Activated T-cell treated with anti-CD3 and anti-CD28 coated beads, Interleukin-2, amount 50 U/mL, for 72 hours (primary cell): ENCODE measurements around the gene NCAPD2. TPM values are rescaled to one million over a fixed set of nuclear protein-coding genes. Genes with fewer than 3 reads are reported as not detected.
"Not testable (repeated sequence)": the region's sequence is repeated elsewhere in the genome, so short reads cannot be mapped to it uniquely, and the experiment has no call there.

Source experiments
- ATAC-seq, 2 donors: fragments of 150-1000 bp; cut with Tn5 transposase; replicated peaks in 1 of 2; 2 replicates each; pipeline ENCODE4 v1.10.0; 2021; ENCODE audit warnings: moderate library complexity in 2 of 2, mild to moderate bottlenecking in 1 of 2
- DNase-seq, 2 donors: peaks; one replicate each; pipeline ENCODE4 v3.0.0; 2021 to 2022; ENCODE audit warnings: mixed read lengths in 1 of 2
- H3K27ac Mint-ChIP-seq: one replicate; pipeline ENCODE4 v1.8.0; 2022; ENCODE audit warnings: mild to moderate bottlenecking, moderate library complexity, mixed read lengths
- H3K27me3 Mint-ChIP-seq: one replicate; pipeline ENCODE4 v1.8.0; 2022; ENCODE audit warnings: low read depth, mixed read lengths
- H3K36me3 Mint-ChIP-seq, 2 donors: one replicate each; pipeline ENCODE4 v1.8.0; 2022; ENCODE audit warnings: mixed read lengths in 2 of 2, mild to moderate bottlenecking in 1 of 2; ENCODE audit not compliant: insufficient read depth in 2 of 2
- H3K4me1 Mint-ChIP-seq: one replicate; pipeline ENCODE4 v1.8.0; 2022; ENCODE audit warnings: low read depth, mixed read lengths
- H3K4me3 Mint-ChIP-seq, 2 donors: one replicate each; pipeline ENCODE4 v1.8.0; 2022; ENCODE audit warnings: mild to moderate bottlenecking in 2 of 2, mixed read lengths in 2 of 2, moderate library complexity in 2 of 2
- H3K9me3 Mint-ChIP-seq, 2 donors: one replicate each; pipeline ENCODE4 v1.8.0; 2022; ENCODE audit warnings: mixed read lengths in 2 of 2
- total RNA-seq, 2 donors: library from RNA; stranded (reverse); gene quantifications; one replicate each; pipeline ENCODE4 v1.2.3, GENCODE V29; 2022

The NCAPD2 gene
- total RNA-seq, 2 donors from 2014 or later, result 156 to 168 TPM

GRCh38 chr12:6548556-6548955, 54.7 kb downstream of the NCAPD2 start:
- Mint-ChIP-seq H3K27ac (peak overlapping the region; percentile 24), H3K4me1 (peaks cover 31% of the 10 kb centered on the region), H3K9me3 (no peaks in the 10 kb centered on the region), H3K27me3 (no peaks in the 10 kb centered on the region), H3K36me3 (peaks cover 0 to 16% of the 10 kb centered on the region in 2 donors), H3K4me3 (no peak overlapping the region)
- DNase-seq, result no peak
- no peak for ATAC-seq

- peak overlapping the region; percentile 24 for H3K27ac Mint-ChIP-seq
- DNase-seq, result no peak
- H3K9me3 Mint-ChIP-seq, result no peaks in the 10 kb centered on the region
- no peak for ATAC-seq
- no peaks in the 10 kb centered on the region for H3K27me3 Mint-ChIP-seq
- H3K4me1 Mint-ChIP-seq, result peaks cover 36% of the 10 kb centered on the region
- H3K4me3 Mint-ChIP-seq, result no peak overlapping the region
- H3K36me3 Mint-ChIP-seq, result peaks cover 0 to 16% of the 10 kb centered on the region in 2 donors
Measured at GRCh38 chr12:6548966-6549683, 55.2 kb downstream of the NCAPD2 start.

- Mint-ChIP-seq H3K4me1 (peaks cover 42% of the 10 kb centered on the region), H3K27me3 (no peaks in the 10 kb centered on the region), H3K36me3 (peaks cover 0 to 16% of the 10 kb centered on the region in 2 donors), H3K27ac (no peak overlapping the region), H3K9me3 (no peaks in the 10 kb centered on the region), H3K4me3 (no peak overlapping the region)
- ATAC-seq, result no peak
- no peak for DNase-seq
Measured at GRCh38 chr12:6549684-6550151, 55.8 kb downstream of the NCAPD2 start.

- Mint-ChIP-seq H3K27me3 (no peaks in the 10 kb centered on the region), H3K4me1 (peaks cover 48% of the 10 kb centered on the region), H3K27ac (no peak overlapping the region), H3K9me3 (no peaks in the 10 kb centered on the region), H3K4me3 (no peak overlapping the region), H3K36me3 (peaks cover 0 to 20% of the 10 kb centered on the region in 2 donors)
- no peak for DNase-seq
- no peak for ATAC-seq
Measured at GRCh38 chr12:6550294-6551062, 56.6 kb downstream of the NCAPD2 start.

GRCh38 chr12:6551063-6551461, 57.2 kb downstream of the NCAPD2 start:
- H3K27me3 Mint-ChIP-seq, result no peaks in the 10 kb centered on the region
- no peak overlapping the region for H3K27ac Mint-ChIP-seq
- H3K36me3 Mint-ChIP-seq, result peaks cover 0 to 20% of the 10 kb centered on the region in 2 donors
- no peaks in the 10 kb centered on the region for H3K9me3 Mint-ChIP-seq
- no peak overlapping the region for H3K4me3 Mint-ChIP-seq
- peaks cover 48% of the 10 kb centered on the region for H3K4me1 Mint-ChIP-seq
- ATAC-seq (no peak), DNase-seq (no peak)

- no peaks in the 10 kb centered on the region for H3K27me3 Mint-ChIP-seq
- H3K27ac Mint-ChIP-seq, result no peak overlapping the region
- peaks cover 0 to 21% of the 10 kb centered on the region in 2 donors for H3K36me3 Mint-ChIP-seq
- peaks cover 54% of the 10 kb centered on the region for H3K4me1 Mint-ChIP-seq
- no peaks in the 10 kb centered on the region for H3K9me3 Mint-ChIP-seq
- no peak overlapping the region for H3K4me3 Mint-ChIP-seq
- DNase-seq, result no peak
- no peak for ATAC-seq
Measured at GRCh38 chr12:6551496-6552139, 57.7 kb downstream of the NCAPD2 start.

GRCh38 chr12:6552140-6552551, 58.2 kb downstream of the NCAPD2 start:
- Mint-ChIP-seq H3K9me3 (no peaks in the 10 kb centered on the region), H3K27me3 (no peaks in the 10 kb centered on the region), H3K27ac (peak overlapping the region; percentile 3), H3K4me3 (no peak overlapping the region), H3K4me1 (peaks cover 55% of the 10 kb centered on the region), H3K36me3 (peaks cover 0 to 16% of the 10 kb centered on the region in 2 donors)
- DNase-seq (no peak), ATAC-seq (no peak)

- DNase-seq (no peak), ATAC-seq (no peak)
- Mint-ChIP-seq H3K27me3 (no peaks in the 10 kb centered on the region), H3K36me3 (peaks cover 0 to 13% of the 10 kb centered on the region in 2 donors), H3K4me3 (peak overlapping the region; percentile 22 to 24), H3K9me3 (no peaks in the 10 kb centered on the region), H3K27ac (no peak overlapping the region), H3K4me1 (peaks cover 62% of the 10 kb centered on the region)
Measured at GRCh38 chr12:6553051-6553868, 59.4 kb downstream of the NCAPD2 start.

GRCh38 chr12:6554168-6555017, 60.5 kb downstream of the NCAPD2 start:
- peaks cover 0 to 7% of the 10 kb centered on the region in 2 donors for H3K36me3 Mint-ChIP-seq
- H3K27me3 Mint-ChIP-seq, result no peaks in the 10 kb centered on the region
- H3K27ac Mint-ChIP-seq, result peak overlapping the region; percentile 11
- ATAC-seq (peak; percentile 52 to 58), DNase-seq (peak; percentile 83 to 84)
- H3K4me3 Mint-ChIP-seq, result peak overlapping the region; percentile 87 to 98
- H3K9me3 Mint-ChIP-seq, result no peaks in the 10 kb centered on the region
- H3K4me1 Mint-ChIP-seq, result peaks cover 56% of the 10 kb centered on the region

GRCh38 chr12:6555018-6555691, 61.3 kb downstream of the NCAPD2 start:
- H3K9me3 Mint-ChIP-seq, result no peaks in the 10 kb centered on the region
- DNase-seq, result peak; percentile 33 to 37
- no peaks in the 10 kb centered on the region for H3K27me3 Mint-ChIP-seq
- peak overlapping the region; percentile 87 to 98 for H3K4me3 Mint-ChIP-seq
- H3K4me1 Mint-ChIP-seq, result peaks cover 56% of the 10 kb centered on the region
- H3K27ac Mint-ChIP-seq, result peak overlapping the region; percentile 11
- peak; percentile 1 to 25 for ATAC-seq
- H3K36me3 Mint-ChIP-seq, result peaks cover 0 to 13% of the 10 kb centered on the region in 2 donors

- not testable (repeated sequence) for ATAC-seq, DNase-seq, H3K9me3 Mint-ChIP-seq, H3K27me3 Mint-ChIP-seq
- Mint-ChIP-seq H3K36me3 (peaks cover 0 to 19% of the 10 kb centered on the region in 2 donors), H3K4me1 (peaks cover 53% of the 10 kb centered on the region), H3K4me3 (peak overlapping the region; percentile 83 to 98), H3K27ac (peak overlapping the region; percentile 78)
Measured at GRCh38 chr12:6556496-6556817, 62.6 kb downstream of the NCAPD2 start.
